ENCODE measurements around the gene SPACDR. TPM values are rescaled to one million over a fixed set of nuclear protein-coding genes. Genes with fewer than 3 reads are reported as not detected.
A peak's percentile ranks its signal among the peaks of the same experiment; 100 is the strongest.

Gene SPACDR
- total and polyA plus RNA-seq, 2 donors (not counting 1 experiment from before 2014, with no cell fraction given) = 2.1 to 3.7 TPM

- peaks cover 36 to 59% of the 10 kb centered on the region in 2 donors for H3K4me1 ChIP-seq (ENCODE audit: control insufficient read depth in 2 of 2, insufficient read depth in 2 of 2, low read length in 2 of 2)
Measured at GRCh38 chr7:100477871-100478267, 13.8 kb upstream of the SPACDR start.

More at GRCh38 chr7:100477871-100478267, 13.8 kb upstream of the SPACDR start:
- DNase-seq (no peak), ATAC-seq (ENCODE audit: low read depth) (no peak)
- Histone ChIP-seq H4K20me1 (ENCODE audit: control insufficient read depth, insufficient read depth, low read length, poor library complexity, severe bottlenecking) (peaks cover 45% of the 10 kb centered on the region), H3K36me3 (replicated peaks in 1 of 2; ENCODE audit: control extremely low read depth in 1 of 2, control insufficient read depth in 1 of 2, extremely low read depth in 1 of 2, insufficient read depth in 2 of 2, low read length in 1 of 2) (peaks cover 1 to 23% of the 10 kb centered on the region in 2 experiments), H3K79me2 (ENCODE audit: control insufficient read depth, insufficient read depth, low read length) (peaks cover 50% of the 10 kb centered on the region), H3K9me3 (ENCODE audit: control extremely low read depth in 1 of 3, control insufficient read depth in 2 of 3, insufficient read depth in 1 of 3, low read length in 2 of 3) (no peaks in the 10 kb centered on the region), H3K27ac (ENCODE audit: low read length in 2 of 2) (peak overlapping the region; percentile 47 to 89), H3K27me3 (replicated peaks in 1 of 4; ENCODE audit: control extremely low read depth in 1 of 4, control insufficient read depth in 3 of 4, insufficient read depth in 4 of 4, low read length in 3 of 4) (no peaks in the 10 kb centered on the region), H3K4me3 (ENCODE audit: control extremely low read depth in 1 of 5, extremely low read depth in 1 of 5, insufficient read depth in 1 of 5, low read depth in 2 of 5, low read length in 4 of 5) (peak overlapping the region in 4 of 5 experiments; percentile 90 to 99 (median 96)), H3K9ac (ENCODE audit: low read length) (peak overlapping the region; percentile 96), H2AFZ (ENCODE audit: insufficient read depth, low read depth, low read length, poor library complexity, severe bottlenecking) (peak overlapping the region; percentile 78), H3K4me2 (replicated peaks; ENCODE audit: low read depth, low read length, poor library complexity, severe bottlenecking) (peak overlapping the region; percentile 97)
- WGBS (ENCODE audit: insufficient coverage) = 0% methylated on average over 9 of the region's 16 CpGs
- ChIA-PET CTCF (interaction anchor here (0.5 to 2.0 kb wide), 4 partner anchors 8 to 488 kb away, joined by 3 to 6 read pairs (median 4); no protein-coding TSS in a partner anchor), POLR2A (interaction anchor here (0.6 to 2.2 kb wide), 9 partner anchors 8 to 428 kb away, joined by 3 to 13 read pairs (median 4); partner anchors contain the start of genes FBXO24, LRCH4, MEPCE and PPP1R35)
- Mint-ChIP-seq H3K9me3 (ENCODE audit: insufficient read depth) (no peaks in the 10 kb centered on the region), H3K4me3 (peak overlapping the region; percentile 97), H3K4me1 (peaks cover 47% of the 10 kb centered on the region), H3K27ac (peak overlapping the region; percentile 91), H3K27me3 (no peaks in the 10 kb centered on the region)
- TF ChIP-seq CTCF (IDR thresholded peaks at IDR 0.05) = no peak
- no peak for TF ChIP-seq EZH2 (IDR thresholded peaks at IDR 0.05; ENCODE audit: borderline replicate concordance, insufficient read depth, low read depth, low read length, poor library complexity, severe bottlenecking)
- intact Hi-C loops (cut with micrococcal nuclease) = loop anchor here (2.0 to 10.0 kb wide), 3 partner anchors 41 to 374 kb away; partner anchors contain the start of genes POP7, PPP1R35 and SLC12A9
